Renal pelvis (tissue), 4 donors: ENCODE measurements around the gene PAFAH1B1. TPM values are rescaled to one million over a fixed set of nuclear protein-coding genes. Genes with fewer than 3 reads are reported as not detected.

ENCODE experiments used
- DNase-seq: peaks from one replicate; pipeline ENCODE4 v3.0.0-alpha.2; 2013
- polyA plus RNA-seq, 3 donors: library from polyadenylated mRNA; unstranded; fragments of 120-200 nt; gene quantifications; one replicate each; pipeline ENCODE4 v1.2.1, GENCODE V29; 2013; ENCODE audit not compliant: insufficient read length in 3 of 3

The PAFAH1B1 gene
- polyA plus RNA-seq, 3 donors: 117 to 163 (median 139) TPM

DNA sequence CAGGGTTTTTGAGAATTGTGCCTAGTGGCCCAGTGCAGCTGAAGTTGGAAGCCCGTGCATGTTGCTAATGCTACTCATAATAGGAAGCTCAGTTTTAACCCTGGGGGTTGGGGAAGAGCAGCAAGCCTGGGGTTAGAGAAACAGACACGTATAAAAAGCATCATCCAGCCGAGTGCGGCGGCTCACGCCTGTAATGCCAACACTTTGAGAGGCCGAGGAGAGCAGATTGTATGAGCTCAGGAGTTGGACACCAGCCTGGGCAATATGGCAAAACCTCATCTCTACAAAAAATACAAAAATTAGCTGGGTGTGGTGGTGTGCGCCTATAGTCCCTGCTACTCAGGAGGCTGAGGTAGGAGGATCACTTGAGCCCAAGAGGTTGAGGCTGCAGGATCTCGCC is 120.4 kb downstream of the PAFAH1B1 start:
- no peak for DNase-seq

GRCh38 chr17:2716649-2717048 is 123.2 kb downstream of the PAFAH1B1 start:
- DNase-seq: no peak

DNA sequence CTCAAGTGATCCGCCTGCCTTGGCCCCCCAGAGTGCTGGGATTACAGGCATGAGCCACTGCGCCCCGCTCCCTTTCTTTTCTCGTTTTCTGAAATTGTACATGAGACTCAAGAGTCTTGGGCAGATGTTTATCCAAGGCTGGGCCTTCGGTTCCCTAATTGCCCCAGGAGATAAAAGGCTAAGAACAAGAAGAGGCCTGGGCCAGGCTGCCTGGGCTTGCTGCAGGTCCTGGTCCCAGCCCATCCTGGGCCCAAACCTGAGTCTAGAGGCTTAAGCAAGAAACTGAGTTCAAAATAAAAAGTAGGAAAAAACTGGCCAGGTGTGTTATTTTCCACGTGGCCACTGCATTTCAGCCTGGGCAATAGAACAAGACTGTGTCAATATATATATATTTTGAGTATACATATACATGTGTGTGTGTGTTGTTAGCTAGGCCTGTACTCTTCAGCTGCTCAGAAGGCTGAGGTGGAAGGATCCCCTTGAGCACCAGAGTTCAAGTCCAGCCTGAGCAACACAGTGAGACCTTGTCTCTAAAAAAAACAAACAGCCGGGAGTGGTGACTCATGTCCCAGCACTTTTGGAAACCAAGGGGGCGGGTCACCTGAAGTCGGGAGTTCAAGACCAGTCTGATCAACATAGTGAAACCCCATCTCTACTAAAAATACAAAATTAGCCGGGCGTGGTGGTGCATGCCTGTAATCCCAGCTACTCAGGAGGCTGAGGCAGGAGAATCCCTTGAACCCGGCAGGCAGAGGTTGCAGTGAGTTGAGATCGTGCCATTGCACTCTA is 124.9 kb downstream of the PAFAH1B1 start:
- no peak for DNase-seq

DNA sequence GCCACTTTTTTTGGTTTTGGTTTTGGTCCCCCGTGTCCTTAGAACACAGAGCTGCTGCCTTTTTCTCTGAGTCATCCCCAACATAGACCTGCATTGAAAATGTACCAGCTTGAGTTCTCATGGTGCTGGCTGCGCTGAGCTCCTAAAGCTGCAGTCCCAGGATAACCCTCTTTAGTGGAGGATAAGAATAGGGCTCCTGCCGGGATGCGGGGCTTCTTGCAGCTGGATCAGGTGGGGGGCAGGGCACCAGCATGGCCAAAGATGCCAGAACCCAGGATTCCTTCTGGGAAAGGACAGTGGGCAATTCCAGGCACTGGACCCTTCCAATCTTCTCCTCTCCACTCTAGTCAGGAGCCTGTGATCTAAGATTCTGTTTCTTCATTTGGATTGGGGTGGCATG is 126.4 kb downstream of the PAFAH1B1 start:
- DNase-seq: no peak

GRCh38 chr17:2721603-2722002 is 128.1 kb downstream of the PAFAH1B1 start:
- DNase-seq: no peak

GRCh38 chr17:2722611-2723010 is 129.2 kb downstream of the PAFAH1B1 start:
- DNase-seq: no peak

- DNase-seq: no peak
Observed at GRCh38 chr17:2723505-2723996, 130.1 kb downstream of the PAFAH1B1 start.

DNA sequence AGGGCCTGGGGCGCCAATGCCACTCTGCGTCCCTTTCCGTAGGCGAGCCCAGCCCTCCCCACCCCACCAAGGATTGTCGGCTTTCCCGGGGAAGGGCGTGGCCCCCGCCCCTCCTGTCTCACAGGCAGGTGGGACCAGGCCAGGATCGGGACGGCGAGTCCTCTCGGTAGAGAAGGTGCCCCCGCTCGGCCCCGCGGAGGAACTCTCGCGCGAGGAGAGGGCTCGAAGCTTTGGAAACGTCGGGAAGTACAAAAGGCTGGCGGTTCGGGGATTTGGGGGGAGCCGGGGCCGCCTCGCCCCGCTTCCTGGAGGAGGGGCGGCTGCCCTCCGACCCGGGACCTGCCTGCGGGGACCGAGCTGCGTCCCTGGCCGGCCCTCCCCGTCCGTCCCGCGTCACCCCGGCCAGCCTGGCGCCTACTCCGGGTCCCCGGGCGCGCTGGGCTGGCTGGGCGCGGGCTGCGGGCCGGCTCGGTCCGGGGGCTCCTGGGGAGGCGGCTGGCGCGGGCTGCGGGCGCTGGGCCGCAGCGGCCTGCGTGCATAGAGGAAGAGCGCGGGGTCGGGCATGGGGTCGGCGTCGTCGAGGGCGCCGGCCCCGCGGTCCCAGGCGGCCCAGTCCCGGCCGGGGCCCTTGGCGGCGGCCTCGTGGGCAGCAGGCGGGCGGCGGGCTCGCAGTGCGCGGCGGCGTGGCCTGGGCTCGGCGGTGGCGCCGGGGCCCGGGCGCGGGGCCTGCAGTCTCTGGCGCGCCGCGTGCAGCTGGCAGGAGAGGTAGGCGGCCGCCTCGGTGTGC is 130.7 kb downstream of the PAFAH1B1 start:
- DNase-seq: no peak

- no peak for DNase-seq
Observed at GRCh38 chr17:2724784-2725164, 131.3 kb downstream of the PAFAH1B1 start.

GRCh38 chr17:2730764-2731353 is 137.4 kb downstream of the PAFAH1B1 start:
- DNase-seq: no peak

GRCh38 chr17:2731807-2732206 is 138.4 kb downstream of the PAFAH1B1 start:
- no peak for DNase-seq

DNA sequence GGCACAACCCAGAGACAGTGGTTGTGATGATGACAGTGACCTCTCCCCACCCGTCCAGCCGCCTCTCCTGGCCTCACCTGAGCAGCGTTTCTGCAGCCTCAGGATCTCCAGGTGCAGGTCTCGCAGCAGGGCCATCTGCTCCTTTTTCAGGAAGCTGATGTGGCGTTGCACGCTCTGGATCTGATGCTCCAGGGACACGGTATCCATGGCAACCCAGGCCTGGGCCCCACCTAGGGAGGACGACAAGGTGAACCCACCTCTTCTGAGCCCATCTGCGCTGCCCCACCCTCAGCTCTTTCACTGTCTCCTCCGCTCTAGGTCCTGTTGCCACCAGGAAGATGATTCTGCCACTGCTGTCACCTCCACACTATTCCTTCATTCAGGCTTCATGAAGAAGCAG is 141.5 kb downstream of the PAFAH1B1 start:
- DNase-seq: no peak

Other genes starting within 250 kb of the PAFAH1B1 start
- gene MNT, start 192.6 kb upstream of the PAFAH1B1 start, polyA plus RNA-seq: 10 to 100 TPM; 16.5 to 23.1 (median 22.9) TPM
- 10 to 100 TPM; 33.1 to 37.8 (median 36.0) TPM for gene METTL16, start 81.8 kb upstream of the PAFAH1B1 start, polyA plus RNA-seq
- 10 to 100 TPM; 53.5 to 74.8 (median 63.5) TPM for gene CLUH, start 118.1 kb downstream of the PAFAH1B1 start, polyA plus RNA-seq
- under 1 TPM; 0.14 to 0.43 (median 0.27) TPM for gene CCDC92B, start 156.0 kb downstream of the PAFAH1B1 start, polyA plus RNA-seq
- gene RAP1GAP2, start 202.8 kb downstream of the PAFAH1B1 start, polyA plus RNA-seq: 10 to 100 TPM; 26.3 to 33.3 (median 27.0) TPM